ENCODE results near the gene ARHGAP25. TPM values are rescaled to one million over a fixed set of nuclear protein-coding genes. Genes with fewer than 3 reads are reported as not detected.

ARHGAP25 gene
- total and polyA plus RNA-seq, 2 experiments from 2014 or later: 1.9 to 2.0 TPM

GRCh38 chr2:68829749-68830148, 95.1 kb downstream of the ARHGAP25 start:
- no peak overlapping the region for H3K4me2 ChIP-seq
- no peaks in the 10 kb centered on the region for H3K27me3 ChIP-seq (ENCODE audit: insufficient read depth)
- Mint-ChIP-seq H3K27me3 (ENCODE audit: insufficient read depth, low read depth, poor library complexity) (no peaks in the 10 kb centered on the region), H3K4me3 (no peak overlapping the region), H3K9me3 (no peaks in the 10 kb centered on the region), H3K27ac (no peak overlapping the region), H3K4me1 (peaks cover 9% of the 10 kb centered on the region), H3K36me3 (ENCODE audit: low read depth) (no peaks in the 10 kb centered on the region; the same call in 2 of the 3 replicates)
- TF ChIP-seq JUNB (IDR thresholded peaks at IDR 0.05; ENCODE audit: unreplicated experiment) (no peak), EZH2phosphoT487 (IDR thresholded peaks at IDR 0.05; ENCODE audit: unreplicated experiment) (no peak), ETS1 (IDR thresholded peaks at IDR 0.05) (no peak), EZH2 (IDR thresholded peaks at IDR 0.05; ENCODE audit: low read depth, unreplicated experiment) (no peak), CTCF (conservative IDR thresholded peaks at IDR 0.05; ENCODE audit: low read depth in 2 of 2) (no peak), CREB1 (CRISPR knock-in tag; IDR thresholded peaks at IDR 0.05; ENCODE audit: low read depth) (no peak), STAT1 (IDR thresholded peaks at IDR 0.05; ENCODE audit: unreplicated experiment) (no peak), ZNF331 (CRISPR knock-in tag; IDR thresholded peaks at IDR 0.05; ENCODE audit: low read depth) (no peak), REST (IDR thresholded peaks at IDR 0.05; ENCODE audit: unreplicated experiment) (no peak), NANOG (IDR thresholded peaks at IDR 0.05; ENCODE audit: borderline replicate concordance) (no peak), ZNF114 (CRISPR knock-in tag; IDR thresholded peaks at IDR 0.05) (no peak), POLR2AphosphoS5 (IDR thresholded peaks at IDR 0.05; ENCODE audit: low read depth) (no peak)
- TF ChIP-seq, protein P1, sequence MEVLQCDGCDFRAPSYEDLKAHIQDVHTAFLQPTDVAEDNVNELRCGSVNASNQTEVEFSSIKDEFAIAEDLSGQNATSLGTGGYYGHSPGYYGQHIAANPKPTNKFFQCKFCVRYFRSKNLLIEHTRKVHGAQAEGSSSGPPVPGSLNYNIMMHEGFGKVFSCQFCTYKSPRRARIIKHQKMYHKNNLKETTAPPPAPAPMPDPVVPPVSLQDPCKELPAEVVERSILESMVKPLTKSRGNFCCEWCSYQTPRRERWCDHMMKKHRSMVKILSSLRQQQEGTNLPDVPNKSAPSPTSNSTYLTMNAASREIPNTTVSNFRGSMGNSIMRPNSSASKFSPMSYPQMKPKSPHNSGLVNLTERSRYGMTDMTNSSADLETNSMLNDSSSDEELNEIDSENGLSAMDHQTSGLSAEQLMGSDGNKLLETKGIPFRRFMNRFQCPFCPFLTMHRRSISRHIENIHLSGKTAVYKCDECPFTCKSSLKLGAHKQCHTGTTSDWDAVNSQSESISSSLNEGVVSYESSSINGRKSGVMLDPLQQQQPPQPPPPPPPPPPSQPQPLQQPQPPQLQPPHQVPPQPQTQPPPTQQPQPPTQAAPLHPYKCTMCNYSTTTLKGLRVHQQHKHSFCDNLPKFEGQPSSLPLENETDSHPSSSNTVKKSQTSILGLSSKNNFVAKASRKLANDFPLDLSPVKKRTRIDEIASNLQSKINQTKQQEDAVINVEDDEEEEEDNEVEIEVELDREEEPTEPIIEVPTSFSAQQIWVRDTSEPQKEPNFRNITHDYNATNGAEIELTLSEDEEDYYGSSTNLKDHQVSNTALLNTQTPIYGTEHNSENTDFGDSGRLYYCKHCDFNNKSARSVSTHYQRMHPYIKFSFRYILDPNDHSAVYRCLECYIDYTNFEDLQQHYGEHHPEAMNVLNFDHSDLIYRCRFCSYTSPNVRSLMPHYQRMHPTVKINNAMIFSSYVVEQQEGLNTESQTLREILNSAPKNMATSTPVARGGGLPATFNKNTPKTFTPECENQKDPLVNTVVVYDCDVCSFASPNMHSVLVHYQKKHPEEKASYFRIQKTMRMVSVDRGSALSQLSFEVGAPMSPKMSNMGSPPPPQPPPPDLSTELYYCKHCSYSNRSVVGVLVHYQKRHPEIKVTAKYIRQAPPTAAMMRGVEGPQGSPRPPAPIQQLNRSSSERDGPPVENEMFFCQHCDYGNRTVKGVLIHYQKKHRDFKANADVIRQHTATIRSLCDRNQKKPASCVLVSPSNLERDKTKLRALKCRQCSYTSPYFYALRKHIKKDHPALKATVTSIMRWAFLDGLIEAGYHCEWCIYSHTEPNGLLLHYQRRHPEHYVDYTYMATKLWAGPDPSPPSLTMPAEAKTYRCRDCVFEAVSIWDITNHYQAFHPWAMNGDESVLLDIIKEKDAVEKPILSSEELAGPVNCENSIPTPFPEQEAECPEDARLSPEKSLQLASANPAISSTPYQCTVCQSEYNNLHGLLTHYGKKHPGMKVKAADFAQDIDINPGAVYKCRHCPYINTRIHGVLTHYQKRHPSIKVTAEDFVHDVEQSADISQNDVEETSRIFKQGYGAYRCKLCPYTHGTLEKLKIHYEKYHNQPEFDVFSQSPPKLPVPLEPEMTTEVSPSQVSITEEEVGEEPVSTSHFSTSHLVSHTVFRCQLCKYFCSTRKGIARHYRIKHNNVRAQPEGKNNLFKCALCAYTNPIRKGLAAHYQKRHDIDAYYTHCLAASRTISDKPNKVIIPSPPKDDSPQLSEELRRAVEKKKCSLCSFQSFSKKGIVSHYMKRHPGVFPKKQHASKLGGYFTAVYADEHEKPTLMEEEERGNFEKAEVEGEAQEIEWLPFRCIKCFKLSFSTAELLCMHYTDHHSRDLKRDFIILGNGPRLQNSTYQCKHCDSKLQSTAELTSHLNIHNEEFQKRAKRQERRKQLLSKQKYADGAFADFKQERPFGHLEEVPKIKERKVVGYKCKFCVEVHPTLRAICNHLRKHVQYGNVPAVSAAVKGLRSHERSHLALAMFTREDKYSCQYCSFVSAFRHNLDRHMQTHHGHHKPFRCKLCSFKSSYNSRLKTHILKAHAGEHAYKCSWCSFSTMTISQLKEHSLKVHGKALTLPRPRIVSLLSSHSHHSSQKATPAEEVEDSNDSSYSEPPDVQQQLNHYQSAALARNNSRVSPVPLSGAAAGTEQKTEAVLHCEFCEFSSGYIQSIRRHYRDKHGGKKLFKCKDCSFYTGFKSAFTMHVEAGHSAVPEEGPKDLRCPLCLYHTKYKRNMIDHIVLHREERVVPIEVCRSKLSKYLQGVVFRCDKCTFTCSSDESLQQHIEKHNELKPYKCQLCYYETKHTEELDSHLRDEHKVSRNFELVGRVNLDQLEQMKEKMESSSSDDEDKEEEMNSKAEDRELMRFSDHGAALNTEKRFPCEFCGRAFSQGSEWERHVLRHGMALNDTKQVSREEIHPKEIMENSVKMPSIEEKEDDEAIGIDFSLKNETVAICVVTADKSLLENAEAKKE (CRISPR knock-in tag; IDR thresholded peaks at IDR 0.05): no peak
- no peak overlapping the region for H2AFZ ChIP-seq
- 0 out of 2 replicates have a peak, but pooled peaks cover 8% of the 10 kb centered on the region for H3K4me1 ChIP-seq (ENCODE audit: insufficient read depth)
- no peaks in the 10 kb centered on the region for H3F3A ChIP-seq (replicated peaks; ENCODE audit: low read depth)
- no peak overlapping the region for H3K27ac ChIP-seq (ENCODE audit: low read depth)
- DNase-seq (ENCODE audit: low spot score): no peak
- H3K36me3 ChIP-seq (ENCODE audit: insufficient read depth): no peaks in the 10 kb centered on the region
- H3K79me2 ChIP-seq (replicated peaks; ENCODE audit: insufficient read depth): no peaks in the 10 kb centered on the region
- ATAC-seq: no peak
- no peaks in the 10 kb centered on the region for H3K9me2 ChIP-seq (ENCODE audit: insufficient read depth)
- H3K4me3 ChIP-seq: no peak overlapping the region
- H4K20me1 ChIP-seq (replicated peaks; ENCODE audit: insufficient read depth): no peaks in the 10 kb centered on the region
